IPS-15b (cell line): Measurements from ENCODE around the gene MED19.
"Not testable (repeated sequence)": the region's sequence is repeated elsewhere in the genome, so short reads cannot be mapped to it uniquely, and the experiment has no call there.

Experiments
- H3K27me3 ChIP-seq: one replicate; pipeline ENCODE4 v1.6.1; 2013; ENCODE audit warnings: low read length; ENCODE audit not compliant: control insufficient read depth, insufficient read depth
- H3K36me3 ChIP-seq: one replicate; pipeline ENCODE4 v1.6.1; 2013; ENCODE audit warnings: low read length; ENCODE audit not compliant: control insufficient read depth, insufficient read depth
- H3K4me1 ChIP-seq: one replicate; pipeline ENCODE4 v1.6.1; 2013; ENCODE audit warnings: mild to moderate bottlenecking, low read length; ENCODE audit not compliant: control insufficient read depth, insufficient read depth
- H3K4me3 ChIP-seq: one replicate; pipeline ENCODE4 v1.5.1; 2013; ENCODE audit warnings: low read depth, low read length
- H3K9ac ChIP-seq: one replicate; pipeline ENCODE4 v1.6.1; 2013; ENCODE audit warnings: low read depth, mild to moderate bottlenecking, low read length
- H3K9me3 ChIP-seq: one replicate; pipeline ENCODE4 v1.6.1; 2013; ENCODE audit warnings: mild to moderate bottlenecking, low read length; ENCODE audit not compliant: control insufficient read depth, insufficient read depth

MED19 gene

DNA sequence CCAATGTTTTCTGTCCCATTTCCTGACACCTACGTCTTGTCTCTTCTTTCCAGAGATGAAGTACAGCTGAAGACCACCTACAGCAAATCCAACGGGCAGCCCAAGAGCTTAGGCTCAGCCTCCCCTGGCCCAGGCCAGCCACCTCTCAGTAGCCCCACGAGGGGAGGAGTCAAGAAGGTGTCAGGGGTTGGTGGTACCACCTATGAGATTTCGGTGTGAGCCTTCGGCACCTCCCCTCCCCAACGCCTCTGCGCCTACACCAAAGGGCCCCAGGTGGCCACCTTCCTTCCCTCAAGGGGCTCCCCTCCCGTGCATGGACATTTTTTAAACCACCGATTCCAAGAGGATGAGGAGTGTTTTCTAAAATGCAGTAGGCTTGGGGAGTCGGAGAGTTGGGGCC lies 12.2 kb downstream of the MED19 start:
- H3K4me1 ChIP-seq: no peaks in the 10 kb centered on the region
- H3K36me3 ChIP-seq: peaks cover 47% of the 10 kb centered on the region

DNA sequence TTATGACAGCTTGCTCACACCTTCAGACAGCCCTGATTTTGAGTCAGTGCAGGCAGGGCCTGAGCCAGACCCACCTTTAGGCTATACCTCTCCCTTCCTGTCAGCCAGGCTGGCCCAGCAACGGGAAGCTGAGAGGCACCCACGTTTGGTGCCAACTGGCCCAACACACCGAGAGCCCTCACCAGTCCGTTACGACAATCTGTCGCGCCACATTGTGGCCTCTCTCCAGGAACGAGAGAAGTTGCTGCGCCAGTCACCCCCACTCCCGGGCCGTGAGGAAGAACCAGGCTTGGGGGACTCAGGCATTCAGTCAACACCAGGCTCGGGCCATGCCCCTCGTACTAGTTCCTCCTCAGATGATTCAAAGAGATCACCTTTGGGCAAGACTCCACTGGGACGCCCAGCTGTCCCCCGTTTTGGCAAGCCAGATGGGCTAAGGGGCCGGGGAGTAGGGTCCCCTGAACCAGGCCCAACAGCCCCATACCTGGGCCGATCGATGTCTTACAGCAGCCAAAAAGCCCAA lies 13.1 kb downstream of the MED19 start:
- no peaks in the 10 kb centered on the region for H3K4me1 ChIP-seq
- peaks cover 50% of the 10 kb centered on the region for H3K36me3 ChIP-seq
- H3K9ac ChIP-seq: no peak overlapping the region
- H3K4me3 ChIP-seq: no peak overlapping the region
- no peaks in the 10 kb centered on the region for H3K9me3 ChIP-seq
- no peaks in the 10 kb centered on the region for H3K27me3 ChIP-seq

More for the DNA sequence above, 12.2 kb downstream of the MED19 start:
- H3K9ac ChIP-seq: no peak overlapping the region
- H3K4me3 ChIP-seq: no peak overlapping the region
- no peaks in the 10 kb centered on the region for H3K9me3 ChIP-seq
- H3K27me3 ChIP-seq: no peaks in the 10 kb centered on the region

DNA sequence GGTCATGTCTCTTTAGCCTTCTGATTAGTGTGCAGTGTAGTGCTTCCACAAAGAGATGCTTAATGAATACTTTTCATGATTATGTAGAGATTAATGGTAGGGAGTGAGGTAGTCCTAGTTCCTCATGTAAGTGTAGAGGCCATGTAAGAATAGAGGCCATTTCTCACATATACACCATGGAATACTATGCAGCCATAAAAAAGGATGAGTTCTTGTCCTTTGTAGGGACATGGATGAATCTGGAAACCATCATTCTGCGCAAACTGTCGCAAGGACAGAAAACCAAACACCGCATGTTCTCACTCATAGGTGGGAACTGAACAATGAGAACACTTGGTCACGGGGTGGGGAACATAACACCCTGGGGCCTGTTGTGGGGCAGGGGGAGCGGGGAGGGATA lies 21.5 kb downstream of the MED19 start:
- H3K4me1 ChIP-seq, H3K9ac ChIP-seq, H3K9me3 ChIP-seq, H3K27me3 ChIP-seq, H3K4me3 ChIP-seq: not testable (repeated sequence)
- peaks cover 33% of the 10 kb centered on the region for H3K36me3 ChIP-seq

DNA sequence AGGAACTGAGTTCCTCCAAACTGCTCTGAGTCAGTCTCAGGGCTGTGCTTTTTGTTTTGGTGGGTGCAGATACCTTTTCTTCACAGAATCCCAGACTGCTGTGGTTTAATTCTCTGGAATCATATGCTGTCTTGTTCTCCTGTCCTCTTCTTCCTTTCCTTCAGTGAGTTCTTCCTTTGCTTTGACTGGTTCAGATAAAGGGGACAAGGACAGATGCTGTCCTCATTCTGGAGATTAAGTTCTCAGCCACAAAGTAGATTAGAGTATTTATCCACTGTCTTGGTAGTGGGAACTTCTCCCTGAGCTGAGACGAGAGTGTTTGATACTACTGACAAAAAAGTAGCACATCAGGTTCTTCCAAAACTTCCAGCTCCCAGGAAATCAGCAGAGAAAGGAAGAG lies 30.8 kb downstream of the MED19 start:
- H3K9ac ChIP-seq: no peak overlapping the region
- H3K4me3 ChIP-seq: no peak overlapping the region
- no peaks in the 10 kb centered on the region for H3K9me3 ChIP-seq
- peaks cover 12% of the 10 kb centered on the region for H3K36me3 ChIP-seq
- H3K4me1 ChIP-seq: no peaks in the 10 kb centered on the region
- no peaks in the 10 kb centered on the region for H3K27me3 ChIP-seq

DNA sequence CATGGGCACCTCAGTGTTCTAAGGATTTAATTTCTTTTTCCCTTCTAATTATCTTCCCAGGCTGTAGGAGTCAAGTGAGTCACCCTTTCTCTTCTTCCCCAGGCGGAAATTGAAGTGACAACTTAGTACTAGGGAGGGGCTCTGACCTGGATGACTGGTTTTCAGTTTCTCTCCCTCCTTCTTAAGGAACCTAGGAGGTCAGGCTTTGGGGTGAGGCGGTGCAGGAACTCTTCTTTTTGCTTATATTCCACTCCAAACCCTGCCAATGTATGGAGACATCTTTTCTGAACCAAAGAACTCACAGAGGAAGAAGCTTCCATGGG lies 31.5 kb downstream of the MED19 start:
- H3K4me3 ChIP-seq: no peak overlapping the region
- no peak overlapping the region for H3K9ac ChIP-seq
- H3K4me1 ChIP-seq: no peaks in the 10 kb centered on the region
- peaks cover 12% of the 10 kb centered on the region for H3K36me3 ChIP-seq
- no peaks in the 10 kb centered on the region for H3K27me3 ChIP-seq
- H3K9me3 ChIP-seq: no peaks in the 10 kb centered on the region

DNA sequence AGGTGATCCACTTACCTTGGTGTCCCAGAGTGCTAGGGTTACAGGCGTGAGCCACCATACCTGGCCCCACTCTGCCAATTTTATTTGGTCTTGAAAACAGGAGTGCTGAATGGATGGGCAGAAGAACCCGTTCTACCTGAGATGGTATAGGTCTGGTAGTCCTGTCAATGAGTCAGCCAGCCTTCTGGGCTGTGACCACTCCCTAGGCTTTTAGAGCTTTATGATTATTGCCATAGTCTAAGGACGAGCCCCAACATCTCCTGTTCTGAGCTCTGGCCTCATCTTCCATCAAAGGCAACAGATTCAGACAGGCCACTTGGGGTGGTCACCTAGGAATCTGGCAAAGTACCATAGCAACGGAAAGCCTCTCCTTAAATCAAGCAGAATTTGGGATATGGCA lies 32.6 kb downstream of the MED19 start:
- H3K9me3 ChIP-seq: no peaks in the 10 kb centered on the region
- no peak overlapping the region for H3K4me3 ChIP-seq
- peaks cover 12% of the 10 kb centered on the region for H3K36me3 ChIP-seq
- no peaks in the 10 kb centered on the region for H3K27me3 ChIP-seq
- no peaks in the 10 kb centered on the region for H3K4me1 ChIP-seq
- H3K9ac ChIP-seq: no peak overlapping the region

DNA sequence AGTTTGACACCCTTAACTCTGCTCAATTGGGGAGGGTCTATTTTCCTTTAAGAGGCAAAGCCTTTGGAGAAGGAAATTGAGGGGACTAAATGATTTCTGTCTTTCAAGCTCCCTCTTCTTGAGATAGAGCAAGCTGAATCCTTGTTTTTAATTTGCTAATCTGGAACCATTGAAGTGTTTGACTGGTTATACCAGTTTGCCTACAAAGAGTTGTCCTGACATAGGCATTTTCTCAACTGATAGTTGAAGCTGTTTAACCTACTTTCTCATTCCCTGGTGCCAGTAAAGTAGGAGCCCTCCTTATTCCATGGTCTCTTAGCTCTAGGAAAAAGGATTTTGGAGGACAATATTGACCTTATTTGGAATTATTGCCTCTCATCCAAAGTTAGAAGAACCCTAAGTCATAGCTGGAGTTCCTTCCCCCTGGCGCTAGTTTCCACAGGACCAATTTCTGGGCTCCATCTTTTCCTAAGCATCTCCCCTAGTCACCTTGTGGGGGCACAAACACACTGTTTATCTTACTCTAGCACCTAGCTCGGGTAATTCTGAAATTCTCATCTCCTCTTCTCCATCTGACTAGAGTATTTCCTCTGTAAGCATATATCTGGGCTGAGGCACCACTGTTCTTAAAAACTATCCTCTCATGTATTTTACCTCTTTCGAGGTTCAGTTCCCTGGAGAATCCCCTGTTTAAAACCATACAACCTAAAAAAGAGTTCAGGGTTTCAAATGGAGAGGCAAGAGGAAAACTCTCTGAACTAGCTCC lies 36.7 kb downstream of the MED19 start:
- no peaks in the 10 kb centered on the region for H3K4me1 ChIP-seq
- no peaks in the 10 kb centered on the region for H3K9me3 ChIP-seq
- H3K27me3 ChIP-seq: no peaks in the 10 kb centered on the region
- H3K4me3 ChIP-seq: no peak overlapping the region
- H3K36me3 ChIP-seq: peaks cover 4% of the 10 kb centered on the region
- no peak overlapping the region for H3K9ac ChIP-seq

DNA sequence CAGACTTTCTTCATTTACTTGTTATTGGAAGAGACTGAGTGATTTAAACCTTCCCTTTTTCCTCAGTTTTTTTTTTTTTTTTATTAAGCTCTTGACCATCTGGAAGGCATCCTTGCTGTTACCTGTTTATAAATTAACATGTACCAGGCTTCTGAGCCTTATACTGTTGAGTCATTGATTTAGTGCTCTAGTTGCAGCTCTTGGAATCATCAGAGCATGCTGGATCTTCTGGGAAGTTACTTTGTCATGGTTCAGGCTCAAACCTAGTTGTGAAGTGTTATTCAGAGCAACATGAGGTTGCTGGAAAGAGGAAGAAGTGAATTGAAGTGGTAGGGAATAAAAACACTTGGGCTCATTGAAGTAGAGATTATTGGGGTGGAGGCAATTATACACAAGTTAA lies 37.8 kb downstream of the MED19 start:
- H3K27me3 ChIP-seq: no peaks in the 10 kb centered on the region
- H3K36me3 ChIP-seq: peaks cover 4% of the 10 kb centered on the region
- H3K9ac ChIP-seq: no peak overlapping the region
- no peak overlapping the region for H3K4me3 ChIP-seq
- peaks cover under 1% of the 10 kb centered on the region for H3K4me1 ChIP-seq
- no peaks in the 10 kb centered on the region for H3K9me3 ChIP-seq

DNA sequence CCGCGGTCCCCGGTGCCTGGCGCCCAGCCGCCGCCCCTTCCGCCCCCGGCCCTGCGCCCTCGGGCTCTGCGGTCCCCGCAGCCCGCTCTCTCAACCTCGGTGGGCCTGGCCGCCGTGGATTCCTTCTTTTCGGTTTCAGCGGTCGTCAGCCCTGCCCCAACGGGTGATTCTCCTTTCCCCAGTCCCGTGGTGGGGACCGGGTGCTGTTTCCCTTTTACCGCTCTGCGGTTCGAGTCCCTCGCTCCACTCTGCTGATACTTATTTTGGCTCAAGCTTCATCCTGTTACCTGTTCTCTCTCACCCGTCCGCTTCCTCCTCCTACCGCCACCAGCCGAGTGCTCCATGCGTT lies 43.6 kb downstream of the MED19 start:
- H3K4me3 ChIP-seq: peak overlapping the region; percentile 97
- H3K9me3 ChIP-seq: no peaks in the 10 kb centered on the region
- H3K9ac ChIP-seq: peak overlapping the region; percentile 100
- no peaks in the 10 kb centered on the region for H3K27me3 ChIP-seq
- H3K4me1 ChIP-seq: peaks cover 3% of the 10 kb centered on the region
- H3K36me3 ChIP-seq: no peaks in the 10 kb centered on the region

DNA sequence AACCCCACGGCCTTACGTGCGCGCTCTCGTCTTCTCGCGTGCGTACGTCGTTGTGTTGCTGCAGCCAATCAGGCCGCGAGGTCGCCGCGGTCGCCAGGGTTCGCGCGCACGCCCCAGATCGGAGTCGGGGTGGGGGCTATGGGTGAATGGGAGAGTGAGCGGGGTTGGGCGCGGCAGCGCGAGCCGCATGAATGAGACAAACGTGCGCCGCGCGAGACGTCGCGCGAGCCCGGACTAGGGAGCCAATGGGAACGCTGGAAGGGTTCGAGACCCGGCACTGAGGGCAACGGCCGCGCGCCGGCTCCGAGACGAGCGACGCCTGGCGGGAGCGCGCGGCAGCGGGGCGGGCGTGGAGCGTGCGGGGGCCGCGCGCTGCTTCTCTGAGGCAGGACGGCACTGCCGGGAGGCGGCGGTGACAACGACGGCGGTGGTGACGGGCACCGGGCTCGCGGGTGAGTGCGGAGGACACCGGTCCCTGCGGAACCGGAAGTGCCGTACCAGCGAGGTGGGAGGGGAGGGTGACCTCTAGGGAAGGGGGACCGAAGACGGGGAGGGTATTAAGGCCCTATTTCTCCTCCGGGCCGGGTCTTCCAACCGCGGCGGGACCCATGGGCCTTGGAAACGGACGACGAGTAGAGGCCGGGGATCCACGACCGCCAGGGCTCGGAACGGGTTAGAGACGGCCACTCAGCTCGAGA lies 44.1 kb downstream of the MED19 start, which contains the start of gene ZDHHC5:
Gene ZDHHC5, plus strand, starts transcription at position 379 of the 698 bp plus-strand sequence. CDS start 4,977 bp downstream, outside the sequence.
- H3K9me3 ChIP-seq: no peaks in the 10 kb centered on the region
- H3K4me3 ChIP-seq: peak within 1 kb of the TSS; percentile 97
- no peaks in the 10 kb centered on the region for H3K27me3 ChIP-seq
- H3K4me1 ChIP-seq: peaks cover 3% of the 10 kb centered on the region
- no peaks in the 10 kb centered on the region for H3K36me3 ChIP-seq
- H3K9ac ChIP-seq: peak within 1 kb of the TSS; percentile 100

DNA sequence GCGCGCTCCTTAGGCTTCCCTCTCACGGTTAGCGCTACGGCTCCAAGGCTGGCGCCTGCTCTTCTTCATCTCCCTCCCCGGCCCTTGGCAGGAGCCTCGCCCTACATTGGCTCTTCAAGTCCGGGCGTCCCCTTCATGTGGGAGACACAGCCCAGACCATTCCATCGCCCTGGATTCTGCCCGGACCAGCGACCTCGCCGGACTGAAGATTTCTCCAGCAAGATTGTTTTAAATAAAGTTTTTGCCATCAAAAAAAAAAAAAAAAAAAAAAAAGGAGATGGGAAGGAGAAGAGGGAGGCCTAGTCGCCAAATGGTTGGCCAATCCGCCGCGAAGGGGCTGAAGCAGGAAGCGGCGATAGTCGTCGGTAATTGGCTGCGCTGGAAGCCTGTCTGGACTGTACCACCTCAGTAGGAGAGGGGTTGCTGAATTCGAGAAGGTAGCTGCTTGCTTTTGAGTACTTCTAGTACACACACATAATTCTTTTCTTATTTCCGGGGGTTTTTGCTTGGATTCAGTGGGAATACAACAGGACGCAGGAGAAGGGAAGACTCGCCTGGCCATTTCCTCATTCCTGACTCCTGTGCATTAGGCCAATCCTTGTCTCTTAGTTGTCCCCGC lies 44.8 kb downstream of the MED19 start:
- Histone ChIP-seq H3K27me3 (no peaks in the 10 kb centered on the region), H3K36me3 (no peaks in the 10 kb centered on the region), H3K9ac (peak overlapping the region; percentile 100)

DNA sequence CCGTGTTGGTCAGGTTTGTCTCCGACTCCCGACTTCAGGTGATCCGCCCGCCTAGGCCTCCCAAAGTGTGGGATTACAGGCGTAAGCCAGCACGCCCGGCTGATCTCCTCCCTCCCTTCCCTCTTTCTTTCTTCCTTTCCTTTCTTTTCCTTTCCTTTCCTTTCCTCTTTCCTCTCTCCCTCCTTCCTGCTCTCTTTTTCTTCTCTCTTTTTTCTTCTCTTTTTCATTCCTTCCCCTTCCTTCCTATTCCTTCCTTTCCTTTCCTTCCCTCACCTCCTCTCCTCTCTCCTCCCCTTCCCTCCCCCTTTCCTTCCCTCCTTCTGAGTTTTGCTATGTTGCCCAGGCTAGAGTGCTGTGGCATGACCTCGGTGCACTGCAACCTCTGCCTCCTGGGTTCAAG lies 48.0 kb downstream of the MED19 start:
- Histone ChIP-seq H3K4me1 (no peaks in the 10 kb centered on the region), H3K9ac (no peak overlapping the region), H3K27me3 (no peaks in the 10 kb centered on the region), H3K4me3 (no peak overlapping the region), H3K36me3 (peaks cover 9% of the 10 kb centered on the region), H3K9me3 (no peaks in the 10 kb centered on the region)

More for the DNA sequence above, 44.8 kb downstream of the MED19 start:
- Histone ChIP-seq H3K9me3 (no peaks in the 10 kb centered on the region), H3K4me1 (peaks cover 3% of the 10 kb centered on the region), H3K4me3 (peak overlapping the region; percentile 97)
